ENCODE results near the gene PRPF38A.
"Not testable (repeated sequence)": the region's sequence is repeated elsewhere in the genome, so short reads cannot be mapped to it uniquely, and the experiment has no call there.

PRPF38A gene, protein sequence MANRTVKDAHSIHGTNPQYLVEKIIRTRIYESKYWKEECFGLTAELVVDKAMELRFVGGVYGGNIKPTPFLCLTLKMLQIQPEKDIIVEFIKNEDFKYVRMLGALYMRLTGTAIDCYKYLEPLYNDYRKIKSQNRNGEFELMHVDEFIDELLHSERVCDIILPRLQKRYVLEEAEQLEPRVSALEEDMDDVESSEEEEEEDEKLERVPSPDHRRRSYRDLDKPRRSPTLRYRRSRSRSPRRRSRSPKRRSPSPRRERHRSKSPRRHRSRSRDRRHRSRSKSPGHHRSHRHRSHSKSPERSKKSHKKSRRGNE

DNA sequence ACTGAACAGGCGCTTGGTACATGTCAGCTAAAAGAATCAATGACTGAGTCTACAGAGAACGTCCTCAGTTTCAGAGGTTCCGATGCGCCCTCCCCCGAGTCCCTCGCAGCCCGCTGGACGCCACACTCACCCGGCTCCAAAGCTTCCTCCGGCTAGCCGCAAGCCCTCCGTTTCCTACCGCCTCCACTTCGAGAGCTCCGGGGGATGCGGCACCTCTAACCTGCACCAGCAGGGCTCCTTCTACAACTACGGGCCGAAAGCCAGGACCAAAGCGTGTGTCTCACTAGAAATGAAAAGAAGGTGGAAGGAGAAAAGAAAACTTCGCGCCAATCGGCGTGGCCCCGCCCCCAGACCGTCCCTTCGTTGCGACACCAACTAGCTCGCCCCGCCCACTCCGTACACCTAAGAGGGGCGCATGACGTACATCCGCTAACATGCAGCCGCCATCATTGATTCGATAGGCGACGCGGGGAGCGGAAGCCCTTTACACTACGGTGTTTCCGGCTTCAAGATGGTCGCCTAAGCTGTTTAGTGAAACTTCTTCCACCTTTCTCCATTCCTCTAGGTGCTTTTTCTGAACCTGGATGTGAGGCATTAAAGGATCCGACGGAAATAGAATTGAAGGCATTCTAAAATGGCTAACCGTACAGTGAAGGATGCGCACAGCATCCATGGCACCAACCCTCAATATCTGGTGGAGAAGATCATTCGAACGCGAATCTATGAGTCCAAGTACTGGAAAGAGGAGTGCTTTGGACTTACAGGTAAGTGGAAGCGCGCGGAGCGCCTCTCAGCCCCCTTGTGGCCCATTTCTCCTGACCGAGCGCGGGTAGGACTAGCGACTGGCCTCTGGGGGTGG, at the start of gene PRPF38A, which contains the start of gene ORC1:
Gene PRPF38A, plus strand, starts transcription at position 487 of the 859 bp plus-strand sequence. Its CDS starts 148 bp downstream, at position 635.
Gene ORC1, minus strand, starts transcription at position 308 of the 859 bp plus-strand sequence. CDS start 2,200 bp downstream, outside the sequence.
- peak; percentile 97 for DNase-seq

DNA sequence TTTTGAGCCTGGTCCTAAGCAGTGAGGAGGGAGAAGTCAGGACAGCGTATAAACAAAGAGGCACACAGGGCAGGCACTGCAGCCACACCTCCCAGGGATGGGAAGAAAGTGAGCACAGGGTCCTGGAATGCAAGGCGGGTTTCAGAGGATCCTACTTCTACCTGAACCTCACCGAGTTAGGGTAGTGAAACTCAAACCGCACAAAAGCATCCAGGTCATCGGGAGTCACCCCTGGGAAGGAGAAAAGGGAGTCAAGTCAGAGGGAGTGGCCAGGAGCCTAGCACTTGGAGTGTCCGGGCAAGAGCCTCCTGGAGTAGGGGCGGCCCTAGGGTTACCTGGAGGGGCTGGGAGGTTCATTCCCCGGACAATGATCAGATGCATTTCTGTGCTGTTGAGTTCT, 49.0 kb upstream of the PRPF38A start:
- no peak for DNase-seq

DNA sequence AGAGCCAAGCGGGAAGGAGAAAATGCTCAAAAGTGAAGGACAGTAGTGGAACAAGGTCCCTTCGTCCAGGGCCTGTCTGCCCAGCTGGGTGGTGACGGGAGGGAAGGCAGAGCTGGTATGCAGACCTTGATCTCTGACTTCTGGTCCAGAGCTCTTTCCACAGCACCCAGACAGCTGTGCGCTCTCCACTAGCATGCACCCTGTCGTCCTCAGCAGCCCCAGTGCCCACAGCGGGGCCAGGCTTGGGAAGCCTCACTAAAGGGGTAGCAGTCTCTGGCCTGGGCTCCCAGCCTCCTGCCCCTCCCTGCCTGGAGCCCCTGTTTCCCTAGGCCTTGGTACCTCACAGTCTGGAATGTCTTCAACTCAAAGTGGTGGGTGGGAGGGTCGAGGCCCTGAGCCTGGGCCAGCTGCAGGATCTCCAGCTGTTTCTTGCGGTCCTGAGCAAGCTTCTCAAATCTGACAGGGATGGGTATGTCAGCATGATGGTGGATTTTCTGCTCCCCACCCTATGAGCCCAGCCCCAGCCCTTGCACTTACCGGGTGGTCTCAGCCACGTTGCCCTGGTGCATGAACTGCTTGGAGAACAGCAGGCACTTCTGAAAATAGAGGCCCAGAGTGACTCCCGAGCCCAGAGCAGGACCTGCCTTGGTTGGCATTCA, 48.4 kb upstream of the PRPF38A start:
- no peak for DNase-seq

DNA sequence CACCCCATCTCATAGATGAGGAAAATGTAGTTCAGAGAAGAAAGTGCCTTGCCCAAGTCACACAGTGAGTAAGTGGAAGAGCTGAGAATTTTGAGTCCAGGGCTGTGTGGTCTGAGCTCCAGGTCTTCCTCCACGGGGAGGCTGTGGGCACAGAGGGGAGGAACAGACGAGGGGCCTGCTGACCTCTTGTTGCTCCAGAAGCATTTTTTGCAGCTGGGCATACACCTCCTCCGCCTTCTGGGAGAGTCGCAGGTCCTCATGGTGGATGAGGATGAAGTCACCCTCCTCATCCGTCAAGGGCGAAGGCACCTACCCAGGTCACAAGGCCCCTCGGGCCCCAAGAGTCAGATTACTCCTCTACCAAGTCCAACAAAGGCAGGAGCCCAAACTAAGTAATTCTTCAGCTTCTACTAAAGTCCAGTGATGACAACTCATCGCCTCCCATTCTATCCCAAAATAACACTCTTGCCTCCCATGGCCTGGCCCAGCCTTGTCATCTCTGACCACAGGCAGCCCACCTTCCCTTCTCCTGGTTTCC, 47.5 kb upstream of the PRPF38A start:
- no peak for DNase-seq

DNA sequence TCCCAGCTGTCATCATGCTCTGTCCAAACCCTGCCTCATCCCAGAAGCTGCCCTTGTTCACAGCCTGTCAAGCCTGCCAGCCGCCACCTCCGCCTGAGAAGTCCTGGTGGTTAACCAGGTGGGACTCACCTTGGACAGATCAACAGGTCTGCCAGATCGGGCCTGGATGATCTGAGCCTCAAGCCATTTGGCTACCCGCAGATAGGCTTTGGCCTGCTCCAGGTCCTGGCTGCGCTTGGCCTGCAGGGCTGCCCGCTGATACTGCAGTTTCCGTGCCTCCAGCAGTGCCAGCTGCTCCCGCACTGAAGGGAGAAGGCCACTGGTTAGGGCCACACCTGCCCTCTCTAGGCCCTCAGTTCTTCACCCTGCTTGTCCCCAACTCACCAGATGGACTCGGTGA, 47.0 kb upstream of the PRPF38A start:
- DNase-seq, result no peak

DNA sequence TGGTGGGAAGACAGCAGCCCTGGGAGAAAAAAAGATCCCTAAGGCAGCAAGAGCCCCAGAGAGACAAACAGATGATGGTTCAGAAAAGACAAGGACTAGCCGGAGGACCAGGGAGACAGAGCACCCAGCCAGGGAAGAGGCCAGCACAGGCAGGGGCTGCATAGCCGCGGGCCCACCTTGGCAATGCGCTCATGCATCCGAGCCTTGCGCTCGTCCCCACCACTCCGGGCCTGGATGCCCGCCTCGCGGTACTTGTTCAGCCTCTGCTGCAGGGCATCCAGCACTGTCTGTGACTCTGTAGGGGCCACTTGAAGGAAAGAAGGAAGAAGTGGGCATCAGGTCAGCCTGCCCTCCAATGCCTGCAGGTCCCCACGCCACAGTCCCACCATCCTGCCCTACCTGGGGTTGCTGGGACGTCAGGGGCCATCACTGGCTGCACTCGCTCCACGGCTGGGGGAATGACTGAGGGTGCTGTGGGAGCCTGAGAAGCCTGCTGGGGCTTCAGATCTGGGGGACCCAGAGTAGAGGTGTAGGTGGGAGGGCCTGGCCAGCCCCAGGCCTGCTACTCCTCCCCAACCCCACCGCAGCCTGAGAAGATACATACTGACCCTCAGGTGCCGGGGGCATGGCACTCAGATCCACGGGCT, 45.4 kb upstream of the PRPF38A start:
- no peak for DNase-seq

DNA sequence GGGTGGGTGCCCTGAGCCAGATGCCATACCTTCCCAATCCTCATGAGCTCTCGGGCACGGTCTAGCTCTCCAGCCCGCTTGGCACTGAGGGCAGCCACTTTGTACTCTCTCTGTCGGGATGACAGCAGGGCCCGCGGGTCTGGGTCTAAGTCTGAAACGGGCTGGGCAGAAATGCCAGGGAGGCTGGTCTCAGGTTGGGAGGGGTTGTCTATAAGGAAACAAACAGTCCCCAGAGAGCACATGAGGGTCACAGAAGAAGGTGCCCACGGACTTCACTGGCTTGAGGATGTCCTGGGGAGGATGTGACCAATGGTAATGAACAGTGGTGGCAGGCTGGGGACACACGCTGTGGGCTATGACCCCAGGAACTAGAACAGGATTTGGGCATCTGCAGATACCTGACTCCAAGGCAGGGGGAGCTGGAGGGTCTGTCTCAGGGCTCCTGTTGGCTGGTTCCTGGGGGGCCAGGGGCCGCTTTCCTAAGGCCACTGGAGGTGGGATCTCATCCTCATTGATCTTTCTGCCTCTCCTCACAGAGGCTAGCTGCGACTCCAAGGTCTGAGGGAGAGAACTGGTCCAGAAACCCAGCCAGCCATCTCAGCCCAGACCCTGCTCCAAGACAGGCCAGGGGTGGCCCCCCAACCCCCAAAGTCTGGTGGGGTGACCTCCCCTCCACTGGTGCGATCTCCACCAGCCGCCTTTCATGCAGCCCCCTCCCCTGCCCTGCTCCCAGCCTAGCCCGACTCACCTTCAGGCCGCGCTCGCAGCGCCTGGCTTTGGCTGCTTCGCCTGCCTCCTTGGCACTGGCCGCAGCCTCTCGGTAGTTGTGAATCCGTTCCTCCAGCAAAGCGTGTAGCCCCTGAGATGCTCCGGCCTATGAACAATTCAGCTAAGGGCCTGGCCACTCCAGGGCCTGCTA, 44.5 kb upstream of the PRPF38A start:
- no peak for DNase-seq

DNA sequence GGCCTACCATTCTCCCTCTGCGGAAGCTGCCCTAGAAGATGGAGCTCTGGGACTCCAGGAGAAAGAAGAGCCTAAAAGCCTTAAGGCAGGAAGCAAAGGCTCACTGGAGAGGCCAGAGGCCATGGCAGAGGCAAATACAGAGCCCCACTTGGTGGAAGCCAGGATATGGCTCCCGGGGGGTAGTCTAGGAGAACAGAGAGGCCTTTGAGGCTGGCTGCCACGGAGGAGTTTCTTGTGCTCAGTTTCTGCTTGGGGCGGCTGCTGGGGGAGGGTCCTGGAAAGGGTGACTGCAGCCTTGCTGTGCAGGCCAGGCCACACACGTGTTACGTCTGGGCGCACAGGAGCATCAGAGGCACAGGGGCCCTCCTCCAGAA, 43.8 kb upstream of the PRPF38A start:
- DNase-seq, result no peak

DNA sequence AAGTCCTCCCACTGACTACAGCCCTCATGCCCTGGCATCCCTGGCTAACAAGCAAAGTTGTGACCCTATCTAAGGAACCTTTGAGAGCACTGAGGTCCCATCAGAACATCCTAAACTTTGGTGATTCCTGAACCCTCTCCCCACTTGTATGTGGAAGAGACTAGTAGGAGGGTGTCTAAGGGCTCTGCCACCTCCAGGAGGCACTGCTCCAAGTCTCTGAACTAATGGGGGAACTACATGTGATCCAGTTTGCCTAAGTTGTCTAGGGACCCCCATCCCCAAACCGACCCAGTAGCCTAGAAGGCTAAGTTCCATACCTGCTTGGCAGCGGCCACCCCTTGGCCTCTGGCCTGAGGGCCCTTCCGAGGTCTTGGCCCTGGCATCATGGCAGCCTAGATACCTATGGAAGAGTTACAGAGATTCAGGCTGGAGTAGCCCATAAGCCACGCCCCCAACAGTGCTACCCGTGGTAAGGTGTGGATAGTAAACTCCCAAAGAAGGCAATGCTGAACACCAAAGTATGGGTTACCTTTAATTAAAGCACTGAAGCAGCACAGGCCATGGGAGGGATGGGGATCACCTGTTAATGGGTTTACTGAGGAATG, 40.1 kb upstream of the PRPF38A start:
- DNase-seq, result no peak

DNA sequence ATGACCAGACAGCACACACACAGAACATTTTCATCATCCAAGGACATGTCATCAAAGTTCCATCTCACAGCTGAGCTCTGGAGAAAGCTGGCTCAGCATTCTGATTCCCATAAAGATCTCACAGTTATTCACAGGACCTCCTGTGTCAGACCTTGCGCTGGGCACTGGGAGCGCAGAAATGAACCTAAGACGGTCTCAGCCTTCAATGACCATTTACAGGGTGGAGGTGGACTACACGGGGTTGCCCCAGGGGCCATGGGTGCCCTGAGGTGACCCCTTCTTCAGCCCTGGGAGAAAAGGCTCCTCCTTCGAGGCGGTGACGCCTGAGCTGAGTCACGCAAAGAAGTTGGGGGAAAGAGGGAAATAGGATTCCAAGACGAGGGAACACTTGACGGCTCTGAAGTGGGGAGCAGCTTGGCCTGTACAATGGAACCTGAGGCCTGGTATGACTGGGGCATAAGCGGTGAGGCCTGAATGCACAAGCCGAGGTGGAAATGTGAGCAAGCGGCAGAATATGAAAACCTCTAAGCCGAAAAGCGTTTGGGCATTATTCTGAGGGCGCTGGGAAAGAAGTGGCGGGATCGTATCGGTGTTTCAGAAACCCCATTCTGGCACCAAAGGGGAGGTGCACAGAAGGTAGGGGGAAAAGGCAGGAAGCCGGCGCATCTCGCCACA, 39.2 kb upstream of the PRPF38A start:
- no peak for DNase-seq

DNA sequence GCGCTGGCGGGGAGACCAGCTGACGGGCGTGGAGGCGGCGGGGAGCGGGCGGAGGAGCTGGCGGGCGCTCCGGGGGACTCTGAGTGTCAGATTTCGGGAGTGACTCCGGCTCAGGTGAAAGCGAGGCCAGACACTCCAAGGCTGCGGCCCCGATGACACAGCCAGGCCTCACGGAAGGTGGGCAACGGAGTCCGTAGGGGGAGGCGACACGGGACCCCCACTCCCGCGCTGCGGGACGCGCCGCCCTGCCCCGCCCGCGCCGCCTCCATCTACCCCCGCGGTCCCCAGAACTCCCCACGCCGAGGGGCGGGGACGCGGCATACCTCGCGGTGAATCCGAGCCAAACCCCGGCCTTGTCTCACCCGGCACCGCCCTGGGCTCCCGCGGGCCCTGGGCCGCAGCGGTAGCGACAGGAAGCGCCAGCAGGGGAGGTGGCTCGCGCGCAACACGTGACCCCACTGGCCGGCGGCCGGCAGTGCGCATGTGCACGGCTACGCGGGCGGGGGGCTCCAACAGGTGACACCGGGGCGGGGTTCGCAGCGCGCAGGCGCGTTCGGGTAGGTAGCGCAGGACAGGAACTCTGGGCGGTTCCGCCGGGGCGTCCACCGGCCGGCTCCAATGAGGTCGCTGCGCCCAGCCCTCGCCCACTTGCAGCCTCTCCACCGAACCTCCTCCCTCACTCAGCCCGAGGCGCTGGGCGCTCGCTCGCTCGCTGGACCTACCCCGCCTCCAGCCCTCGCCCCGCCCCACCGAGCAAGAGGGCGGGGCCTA, 38.5 kb upstream of the PRPF38A start, which contains the start of gene CC2D1B:
Gene CC2D1B, minus strand, starts transcription at position 460 of the 771 bp plus-strand sequence. CDS start 1,585 bp downstream, outside the sequence.
- peak; percentile 100 for DNase-seq

DNA sequence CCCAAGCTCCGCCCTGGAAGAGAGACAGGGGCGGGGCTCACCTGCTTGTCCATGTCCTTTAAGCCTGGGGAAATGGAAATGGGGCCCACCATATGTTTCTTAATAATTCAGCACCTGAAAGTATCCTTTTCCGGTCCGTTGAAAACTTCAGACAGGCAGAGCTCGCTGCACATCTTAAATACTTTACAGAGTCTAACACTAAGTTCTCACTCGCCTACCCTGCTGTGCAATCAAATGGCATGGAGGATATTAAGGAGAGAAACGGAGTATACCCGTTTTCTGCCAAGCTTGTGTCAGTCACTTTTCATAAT, 37.9 kb upstream of the PRPF38A start:
- DNase-seq, result no peak

DNA sequence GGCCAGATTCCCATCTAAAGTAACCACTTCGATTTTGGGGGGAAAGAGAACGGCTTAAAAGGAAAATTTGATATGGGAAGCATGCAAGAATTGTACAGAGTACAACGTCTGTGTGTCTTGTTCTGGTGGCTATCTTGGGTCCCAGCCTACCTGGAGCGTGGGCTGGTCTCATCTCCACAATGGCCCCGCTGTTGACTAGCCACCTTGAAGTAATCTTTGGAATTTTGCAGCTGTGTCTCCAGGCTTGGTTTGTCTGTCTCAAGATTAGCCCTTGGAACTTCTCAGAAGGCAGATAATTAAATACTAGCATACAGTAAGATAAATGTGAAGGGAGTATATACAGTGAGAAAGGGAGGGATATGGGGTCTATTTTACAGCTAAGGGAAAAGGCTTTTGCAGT, 37.1 kb upstream of the PRPF38A start:
- no peak for DNase-seq

DNA sequence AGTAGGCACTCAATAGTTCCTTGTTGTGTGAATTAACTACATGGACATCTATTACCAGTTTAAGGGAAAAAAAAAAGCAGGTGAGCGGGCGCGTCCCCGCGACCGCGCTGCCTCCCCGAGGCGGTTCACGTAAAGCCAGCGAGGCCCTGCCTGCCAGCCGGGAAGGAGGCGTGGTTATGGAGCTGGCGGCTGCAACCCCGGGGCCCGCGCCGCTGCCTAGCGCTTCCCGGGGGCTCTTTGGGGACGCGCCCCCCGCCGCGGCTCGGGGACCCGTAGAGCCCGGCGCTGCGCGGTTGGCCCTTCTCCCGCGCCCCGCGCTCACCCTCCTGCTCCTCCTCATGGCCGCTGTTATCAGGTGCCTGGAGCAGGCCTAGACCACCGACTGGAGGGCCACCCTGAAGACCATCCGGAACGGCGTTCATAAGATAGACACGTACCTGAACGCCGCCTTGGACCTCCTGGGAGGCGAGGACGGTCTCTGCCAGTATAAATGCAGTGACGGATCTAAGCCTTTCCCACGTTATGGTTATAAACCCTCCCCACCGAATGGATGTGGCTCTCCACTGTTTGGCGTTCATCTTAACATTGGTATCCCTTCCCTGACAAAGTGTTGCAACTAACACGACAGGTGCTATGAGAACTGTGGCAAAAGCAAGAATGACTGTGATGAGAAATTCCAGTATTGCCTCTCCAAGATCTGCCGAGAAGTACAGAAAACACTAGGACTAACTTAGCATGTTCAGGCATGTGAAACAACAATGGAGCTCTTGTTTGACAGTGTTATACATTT, 35.8 kb upstream of the PRPF38A start:
- peak; percentile 67 for DNase-seq

DNA sequence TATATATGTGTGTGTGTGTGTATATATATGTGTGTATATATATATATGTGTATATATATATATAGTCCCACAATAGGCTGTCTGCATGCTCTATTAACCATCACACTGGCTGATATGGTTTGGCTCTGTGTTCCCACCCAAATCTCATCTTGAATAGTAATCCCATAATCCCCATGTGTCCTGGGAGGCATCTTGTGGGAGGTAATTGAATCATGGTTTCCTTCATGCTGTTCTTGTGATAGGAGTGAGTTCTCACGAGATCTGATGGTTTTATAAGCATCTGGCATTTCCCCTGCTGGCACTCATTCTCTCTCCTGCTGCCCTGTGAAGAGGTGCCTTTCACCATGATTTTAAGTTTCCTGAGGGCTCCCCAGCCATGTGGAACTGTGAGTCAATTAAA, 34.6 kb upstream of the PRPF38A start:
- DNase-seq, result not testable (repeated sequence)

DNA sequence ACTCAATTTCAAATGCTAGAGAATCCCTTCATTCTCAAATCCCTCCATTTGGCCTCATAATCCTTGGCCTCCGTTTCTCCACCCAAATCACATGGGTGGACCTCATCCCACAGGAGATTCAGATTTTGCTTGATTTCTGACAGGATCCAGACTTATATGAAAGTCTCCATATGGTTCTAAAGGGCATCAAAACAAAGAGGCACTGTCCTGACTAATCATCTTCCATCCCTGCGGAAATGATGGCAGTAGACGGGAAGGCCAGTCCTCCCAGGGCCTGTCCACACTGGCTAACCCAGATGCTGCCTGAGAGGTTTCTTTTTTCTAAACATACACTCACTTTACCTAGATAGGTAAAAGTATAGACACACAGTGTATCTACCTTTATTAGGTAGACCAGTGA, 19.0 kb upstream of the PRPF38A start:
- no peak for DNase-seq

DNA sequence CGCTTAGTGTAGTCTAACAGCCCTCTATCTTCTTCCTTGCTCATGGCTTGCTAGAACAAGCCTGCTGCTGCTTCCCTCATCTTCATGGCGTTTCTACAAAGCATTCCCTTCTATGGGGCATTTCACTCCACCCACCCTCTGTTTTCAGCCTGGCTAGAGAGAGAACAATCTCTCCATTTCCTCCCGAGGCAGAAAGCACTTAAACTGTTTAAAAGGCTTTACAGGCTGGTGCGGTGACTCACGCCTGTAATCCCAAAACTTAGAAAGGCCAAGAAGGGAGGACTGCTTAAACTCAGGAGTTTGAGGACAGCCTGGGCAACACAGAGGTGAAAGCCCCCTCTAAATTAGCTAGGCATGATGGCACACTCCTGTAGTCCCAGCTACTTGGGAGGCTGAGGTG, 17.9 kb upstream of the PRPF38A start:
- DNase-seq, result no peak

DNA sequence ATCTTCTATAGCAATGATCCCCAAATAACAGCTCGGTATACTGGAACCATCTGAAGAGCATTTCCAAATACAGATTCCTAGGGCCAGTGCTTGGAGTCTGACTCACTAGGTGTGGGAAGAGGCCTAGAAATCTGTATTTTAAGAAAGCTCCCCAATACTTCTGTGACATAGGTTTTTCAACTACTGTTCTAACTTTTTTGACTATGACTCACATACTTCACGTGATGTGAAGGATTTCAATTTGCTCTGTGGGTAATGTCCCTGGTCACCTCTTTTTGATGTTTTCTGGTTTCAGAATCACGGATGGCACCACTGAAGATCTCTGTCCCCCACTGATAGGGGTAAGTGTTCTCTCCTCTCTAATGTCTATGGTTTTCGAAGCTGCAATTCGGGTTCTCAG, 11.2 kb upstream of the PRPF38A start:
- DNase-seq, result no peak

DNA sequence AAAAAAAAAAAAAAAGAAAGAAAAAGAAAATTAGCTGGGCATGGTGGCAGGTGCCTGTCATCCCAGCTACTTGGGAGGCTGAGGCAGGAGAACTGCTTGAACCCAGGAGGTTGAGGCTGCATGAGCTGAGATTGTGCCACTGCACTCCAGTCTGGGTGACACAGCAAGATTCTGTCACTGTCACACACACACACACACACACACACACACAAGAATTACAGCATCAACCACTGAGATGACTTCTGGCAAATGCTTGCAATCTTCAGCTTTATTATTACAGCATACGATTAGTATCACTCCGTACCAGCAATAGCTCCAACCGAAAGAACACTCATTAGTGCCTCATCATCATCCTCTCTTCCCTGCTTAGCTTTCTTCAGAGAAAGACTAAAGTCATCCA, 4.8 kb upstream of the PRPF38A start:
- DNase-seq, result no peak
